Neural crest cell (in vitro differentiated cells): Measurements from ENCODE around the gene BMP4. TPM values are rescaled to one million over a fixed set of nuclear protein-coding genes. Genes with fewer than 3 reads are reported as not detected.

Source experiments
- DNase-seq: peaks from one replicate; pipeline ENCODE4 v3.0.0; 2021; ENCODE audit warnings: low read depth, mixed read lengths, low spot score
- H3K27ac Mint-ChIP-seq: one replicate; pipeline ENCODE4 v1.8.0; 2021; ENCODE audit warnings: mild to moderate bottlenecking, mixed read lengths; ENCODE audit not compliant: unreplicated experiment
- H3K27me3 Mint-ChIP-seq: 2 replicates; pipeline ENCODE4 v1.8.0; 2021; ENCODE audit warnings: low read depth, mild to moderate bottlenecking, mixed read lengths
- H3K36me3 Mint-ChIP-seq: 2 replicates; pipeline ENCODE4 v1.8.0; 2021; ENCODE audit warnings: low read depth, mild to moderate bottlenecking, mixed read lengths
- H3K4me1 Mint-ChIP-seq: 2 replicates; pipeline ENCODE4 v1.8.0; 2021; ENCODE audit warnings: mixed read lengths
- H3K4me3 Mint-ChIP-seq: one replicate; pipeline ENCODE4 v1.8.0; 2021; ENCODE audit warnings: mild to moderate bottlenecking, mixed read lengths
- H3K9me3 Mint-ChIP-seq: 2 replicates; pipeline ENCODE4 v1.8.0; 2021; ENCODE audit warnings: mixed read lengths
- CTCF ChIP-seq: fragments of 200-600 bp; sonication (generic); conservative IDR thresholded peaks from 2 replicates; pipeline ENCODE4 v1.5.0; 2021; ENCODE audit warnings: antibody characterized with exemption, mild to moderate bottlenecking
- total RNA-seq: library from RNA; stranded (reverse); gene quantifications from 2 replicates; pipeline ENCODE4 v1.2.1, GENCODE V29; 2021

The BMP4 gene
- total RNA-seq, 1 donor from 2014 or later, result 1.1 TPM

- Mint-ChIP-seq H3K27ac (no peak overlapping the region), H3K4me1 (peaks cover 29% of the 10 kb centered on the region), H3K27me3 (peaks cover 69% of the 10 kb centered on the region), H3K9me3 (no peaks in the 10 kb centered on the region), H3K36me3 (no peaks in the 10 kb centered on the region), H3K4me3 (no peak overlapping the region)
- TF ChIP-seq CTCF, result no peak
- DNase-seq, result no peak
Measured at GRCh38 chr14:53943751-53944083, 12.9 kb downstream of the BMP4 start.

- peaks cover 29% of the 10 kb centered on the region for H3K4me1 Mint-ChIP-seq
- H3K27ac Mint-ChIP-seq, result no peak overlapping the region
Measured at GRCh38 chr14:53942970-53943750, 13.5 kb downstream of the BMP4 start.

GRCh38 chr14:53938136-53938837 is 18.3 kb downstream of the BMP4 start:
- H3K4me3 Mint-ChIP-seq, result no peak overlapping the region
- no peak for TF ChIP-seq CTCF
- H3K9me3 Mint-ChIP-seq, result peaks cover 3% of the 10 kb centered on the region
- H3K4me1 Mint-ChIP-seq, result peaks cover 10% of the 10 kb centered on the region
- no peak for DNase-seq
- H3K36me3 Mint-ChIP-seq, result no peaks in the 10 kb centered on the region
- H3K27me3 Mint-ChIP-seq, result peaks cover 17% of the 10 kb centered on the region
- no peak overlapping the region for H3K27ac Mint-ChIP-seq

More at GRCh38 chr14:53942970-53943750, 13.5 kb downstream of the BMP4 start:
- no peak for TF ChIP-seq CTCF
- H3K4me3 Mint-ChIP-seq, result no peak overlapping the region
- DNase-seq, result no peak
- no peaks in the 10 kb centered on the region for H3K9me3 Mint-ChIP-seq
- peaks cover 63% of the 10 kb centered on the region for H3K27me3 Mint-ChIP-seq
- no peaks in the 10 kb centered on the region for H3K36me3 Mint-ChIP-seq

GRCh38 chr14:53934778-53935414 is 21.7 kb downstream of the BMP4 start:
- Mint-ChIP-seq H3K4me1 (no peaks in the 10 kb centered on the region), H3K36me3 (no peaks in the 10 kb centered on the region), H3K27me3 (peaks cover 3% of the 10 kb centered on the region), H3K27ac (no peak overlapping the region), H3K9me3 (peaks cover 3% of the 10 kb centered on the region), H3K4me3 (no peak overlapping the region)
- no peak for TF ChIP-seq CTCF
- DNase-seq, result no peak

GRCh38 chr14:53932966-53933365 is 23.7 kb downstream of the BMP4 start:
- Mint-ChIP-seq H3K9me3 (peaks cover 3% of the 10 kb centered on the region), H3K4me1 (no peaks in the 10 kb centered on the region), H3K36me3 (no peaks in the 10 kb centered on the region), H3K4me3 (no peak overlapping the region), H3K27me3 (no peaks in the 10 kb centered on the region), H3K27ac (no peak overlapping the region)
- TF ChIP-seq CTCF, result no peak
- DNase-seq, result no peak
